Endothelial cell of umbilical vein (primary cell): Measurements from ENCODE around the gene RAB2B.

Experiments
- CTCF ChIP-seq, 2 donors: IDR thresholded peaks; 1 replicate in 1 of 2; 2 replicates in 1 of 2; pipeline ENCODE4 v1.5.1; 2011; ENCODE audit warnings: low read length in 2 of 2, mild to moderate bottlenecking in 2 of 2, moderate library complexity in 2 of 2, control low read depth in 1 of 2, inconsistent platforms in 1 of 2, low read depth in 1 of 2; ENCODE audit not compliant: insufficient read depth in 1 of 2; ENCODE audit errors: extremely low read depth in 1 of 2
- EZH2 ChIP-seq: IDR thresholded peaks from 2 replicates; pipeline ENCODE4 v1.6.1; 2012; ENCODE audit warnings: borderline replicate concordance, low read depth, mild to moderate bottlenecking, moderate library complexity, low read length, inconsistent platforms; ENCODE audit not compliant: severe bottlenecking
- GATA2 ChIP-seq: IDR thresholded peaks from 2 replicates; pipeline ENCODE4 v1.7.0; 2011; ENCODE audit warnings: low read depth, mild to moderate bottlenecking, moderate library complexity, mixed read lengths, low read length; ENCODE audit not compliant: insufficient read length, insufficient read depth
- POLR2A ChIP-seq: IDR thresholded peaks from 2 replicates; pipeline ENCODE4 v1.6.1; 2012; ENCODE audit warnings: low read depth, mild to moderate bottlenecking, control low read depth, low read length

- TF ChIP-seq EZH2, result no peak
- no peak for TF ChIP-seq GATA2
- no peak for TF ChIP-seq CTCF (IDR thresholded peaks at IDR 0.05; ENCODE audit: extremely low read depth in 1 of 2, insufficient read depth in 1 of 2, low read depth in 1 of 2, low read length in 2 of 2)
- TF ChIP-seq POLR2A, result no peak
Observed at GRCh38 chr14:21521501-21521900, 44.7 kb upstream of the RAB2B start.
